ENCODE data around the gene GRXCR1. TPM values are rescaled to one million over a fixed set of nuclear protein-coding genes. Genes with fewer than 3 reads are reported as not detected.

Gene GRXCR1
- total and polyA plus RNA-seq, 2 of the 4 experiments (the other 2 are of a cell fraction) = not detected

DNA sequence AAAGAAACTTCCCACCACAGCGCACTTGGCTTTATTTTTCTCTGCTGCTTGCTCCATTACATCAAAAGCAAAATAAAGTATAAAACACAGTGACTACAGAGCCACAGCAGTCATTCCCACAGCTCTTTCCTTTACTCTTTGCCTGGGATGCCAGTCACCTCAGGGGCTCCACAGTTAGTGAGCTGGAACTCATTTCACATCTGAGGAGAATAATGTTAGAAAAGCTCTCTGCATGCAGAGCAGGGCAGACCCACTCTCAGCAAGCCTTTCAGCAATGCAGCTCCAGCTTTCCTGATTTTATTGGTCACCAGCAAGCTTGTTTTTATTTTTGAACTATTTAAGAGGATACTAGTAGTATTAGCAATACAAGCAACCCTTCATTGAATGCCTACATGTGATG lies 13.8 kb downstream of the GRXCR1 start:
- ATAC-seq (ENCODE audit: low read depth) (no peak), DNase-seq (no peak)
- H4K91ac ChIP-seq (ENCODE audit: insufficient read depth, low read depth, low read length) = no peak overlapping the region
- ChIA-PET POLR2A (ENCODE audit: unreplicated experiment) (no interaction called here), CTCF (no interaction called here)
- H3K14ac ChIP-seq (replicated peaks; ENCODE audit: low read depth, low read length) = no peak overlapping the region
- intact Hi-C loops (cut with micrococcal nuclease) = no loop called here
- no peaks in the 10 kb centered on the region for H4K20me1 ChIP-seq (ENCODE audit: insufficient read depth, low read length)
- H2BK120ac ChIP-seq (ENCODE audit: low read depth, low read length) = no peak overlapping the region
- TF ChIP-seq SMC3 (IDR thresholded peaks at IDR 0.05; ENCODE audit: low read depth, low read length) = no peak
- TF ChIP-seq POLR2A (IDR thresholded peaks at IDR 0.05; ENCODE audit: low read depth, low read length) = no peak
- TF ChIP-seq MAFK (IDR thresholded peaks at IDR 0.05; ENCODE audit: low read depth, low read length) = no peak
- TF ChIP-seq RAD21 (IDR thresholded peaks at IDR 0.05; ENCODE audit: low read length) = no peak
- TF ChIP-seq RCOR1 (IDR thresholded peaks at IDR 0.05; ENCODE audit: insufficient replicate concordance, low read length) = no peak
- TF ChIP-seq RFX5 (IDR thresholded peaks at IDR 0.05; ENCODE audit: low read depth, low read length) = no peak
- TF ChIP-seq MAZ (IDR thresholded peaks at IDR 0.05; ENCODE audit: borderline replicate concordance, low read depth, low read length) = no peak
- TF ChIP-seq, protein P1, sequence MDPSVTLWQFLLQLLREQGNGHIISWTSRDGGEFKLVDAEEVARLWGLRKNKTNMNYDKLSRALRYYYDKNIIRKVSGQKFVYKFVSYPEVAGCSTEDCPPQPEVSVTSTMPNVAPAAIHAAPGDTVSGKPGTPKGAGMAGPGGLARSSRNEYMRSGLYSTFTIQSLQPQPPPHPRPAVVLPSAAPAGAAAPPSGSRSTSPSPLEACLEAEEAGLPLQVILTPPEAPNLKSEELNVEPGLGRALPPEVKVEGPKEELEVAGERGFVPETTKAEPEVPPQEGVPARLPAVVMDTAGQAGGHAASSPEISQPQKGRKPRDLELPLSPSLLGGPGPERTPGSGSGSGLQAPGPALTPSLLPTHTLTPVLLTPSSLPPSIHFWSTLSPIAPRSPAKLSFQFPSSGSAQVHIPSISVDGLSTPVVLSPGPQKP (IDR thresholded peaks at IDR 0.05; ENCODE audit: borderline replicate concordance, low read depth, low read length) = no peak
- no peak for TF ChIP-seq BHLHE40 (IDR thresholded peaks at IDR 0.05; ENCODE audit: low read depth, low read length)
- TF ChIP-seq MXI1 (IDR thresholded peaks at IDR 0.05; ENCODE audit: borderline replicate concordance, low read depth, low read length) = no peak
- TF ChIP-seq CHD1 (IDR thresholded peaks at IDR 0.05; ENCODE audit: low read depth, low read length) = no peak
- TF ChIP-seq, protein P2, sequence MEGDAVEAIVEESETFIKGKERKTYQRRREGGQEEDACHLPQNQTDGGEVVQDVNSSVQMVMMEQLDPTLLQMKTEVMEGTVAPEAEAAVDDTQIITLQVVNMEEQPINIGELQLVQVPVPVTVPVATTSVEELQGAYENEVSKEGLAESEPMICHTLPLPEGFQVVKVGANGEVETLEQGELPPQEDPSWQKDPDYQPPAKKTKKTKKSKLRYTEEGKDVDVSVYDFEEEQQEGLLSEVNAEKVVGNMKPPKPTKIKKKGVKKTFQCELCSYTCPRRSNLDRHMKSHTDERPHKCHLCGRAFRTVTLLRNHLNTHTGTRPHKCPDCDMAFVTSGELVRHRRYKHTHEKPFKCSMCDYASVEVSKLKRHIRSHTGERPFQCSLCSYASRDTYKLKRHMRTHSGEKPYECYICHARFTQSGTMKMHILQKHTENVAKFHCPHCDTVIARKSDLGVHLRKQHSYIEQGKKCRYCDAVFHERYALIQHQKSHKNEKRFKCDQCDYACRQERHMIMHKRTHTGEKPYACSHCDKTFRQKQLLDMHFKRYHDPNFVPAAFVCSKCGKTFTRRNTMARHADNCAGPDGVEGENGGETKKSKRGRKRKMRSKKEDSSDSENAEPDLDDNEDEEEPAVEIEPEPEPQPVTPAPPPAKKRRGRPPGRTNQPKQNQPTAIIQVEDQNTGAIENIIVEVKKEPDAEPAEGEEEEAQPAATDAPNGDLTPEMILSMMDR (conservative IDR thresholded peaks at IDR 0.05; ENCODE audit: low read depth, low read length) = no peak
- TF ChIP-seq CEBPB (IDR thresholded peaks at IDR 0.05; ENCODE audit: low read depth, low read length) = no peak
- TF ChIP-seq, protein P3, sequence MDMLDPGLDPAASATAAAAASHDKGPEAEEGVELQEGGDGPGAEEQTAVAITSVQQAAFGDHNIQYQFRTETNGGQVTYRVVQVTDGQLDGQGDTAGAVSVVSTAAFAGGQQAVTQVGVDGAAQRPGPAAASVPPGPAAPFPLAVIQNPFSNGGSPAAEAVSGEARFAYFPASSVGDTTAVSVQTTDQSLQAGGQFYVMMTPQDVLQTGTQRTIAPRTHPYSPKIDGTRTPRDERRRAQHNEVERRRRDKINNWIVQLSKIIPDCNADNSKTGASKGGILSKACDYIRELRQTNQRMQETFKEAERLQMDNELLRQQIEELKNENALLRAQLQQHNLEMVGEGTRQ (IDR thresholded peaks at IDR 0.05; ENCODE audit: low read depth, low read length) = no peak
- no peak for TF ChIP-seq FOS (IDR thresholded peaks at IDR 0.05; ENCODE audit: low read depth, low read length)
- TF ChIP-seq NFE2L2 (IDR thresholded peaks at IDR 0.05; ENCODE audit: low read depth, low read length) = no peak
- H3K4me1 ChIP-seq (ENCODE audit: control insufficient read depth, insufficient read depth, low read length) = no peaks in the 10 kb centered on the region
- dilution Hi-C loops (cut with HindIII; ENCODE audit: low sequenced_read_pairs, unreplicated experiment) = no loop called here
- H3K18ac ChIP-seq (ENCODE audit: low read depth, low read length) = no peak overlapping the region
- no peak overlapping the region for H2AFZ ChIP-seq (replicated peaks; ENCODE audit: low read length, poor library complexity)
- H3K27ac ChIP-seq (ENCODE audit: insufficient read depth, low read length) = no peak overlapping the region
- H3K79me1 ChIP-seq (ENCODE audit: low read depth in 1 of 2, low read length in 2 of 2) = no peaks in the 10 kb centered on the region
- no peak overlapping the region for H2BK5ac ChIP-seq (ENCODE audit: low read depth, low read length, poor library complexity, severe bottlenecking)
- H3K9ac ChIP-seq (ENCODE audit: low read depth, low read length) = no peak overlapping the region
- in situ Hi-C loops (cut with MboI; ENCODE audit: low sequenced_read_pairs) = no loop called here
- H3K9me3 ChIP-seq (ENCODE audit: control insufficient read depth, insufficient read depth, low read length) = peaks cover 10% of the 10 kb centered on the region
- no peak overlapping the region for H4K8ac ChIP-seq (ENCODE audit: low read depth in 2 of 2, low read length in 2 of 2)
- no peaks in the 10 kb centered on the region for H3K36me3 ChIP-seq (ENCODE audit: control insufficient read depth, insufficient read depth, low read length)
- no peak overlapping the region for H2BK15ac ChIP-seq (ENCODE audit: low read depth, low read length)
- H4K5ac ChIP-seq (ENCODE audit: low read depth, low read length) = no peak overlapping the region
- no TSS peak for BruUV-seq (replicated peaks)
- WGBS, 2 experiments (ENCODE audit: extremely low coverage in 2 of 2, insufficient read length in 1 of 2) = no CpG with 5 or more reads among the region's 1 CpG
- H3K4me2 ChIP-seq (ENCODE audit: low read depth, low read length) = no peak overlapping the region
- H3K56ac ChIP-seq (ENCODE audit: extremely low read depth, insufficient read depth, low read length) = no peak overlapping the region
- H2BK20ac ChIP-seq (ENCODE audit: low read depth, low read length) = no peak overlapping the region
- no peak overlapping the region for H2AK9ac ChIP-seq (replicated peaks; ENCODE audit: low read depth, low read length, poor library complexity)
- no peak overlapping the region for H2AK5ac ChIP-seq (ENCODE audit: low read depth, low read length)
- H3K27me3 ChIP-seq (ENCODE audit: control insufficient read depth, insufficient read depth, low read length) = no peaks in the 10 kb centered on the region
- no peaks in the 10 kb centered on the region for H3K9me1 ChIP-seq (ENCODE audit: insufficient read depth, low read length)
- H3K4ac ChIP-seq (ENCODE audit: low read depth, low read length) = no peak overlapping the region
- no peak overlapping the region for H3K4me3 ChIP-seq (ENCODE audit: insufficient read depth, low read depth, low read length)
- H3K23ac ChIP-seq (ENCODE audit: low read depth, low read length) = no peak overlapping the region

Data from IMR-90 (cell line).